ENCODE measurements around the gene CEP112.

CEP112 gene

GRCh38 chr17:65807361-65807760 is 384.6 kb downstream of the CEP112 start:
- H3K4me3 ChIP-seq (ENCODE audit: low read depth, low read length), result no peak overlapping the region
- TF ChIP-seq, protein P1, sequence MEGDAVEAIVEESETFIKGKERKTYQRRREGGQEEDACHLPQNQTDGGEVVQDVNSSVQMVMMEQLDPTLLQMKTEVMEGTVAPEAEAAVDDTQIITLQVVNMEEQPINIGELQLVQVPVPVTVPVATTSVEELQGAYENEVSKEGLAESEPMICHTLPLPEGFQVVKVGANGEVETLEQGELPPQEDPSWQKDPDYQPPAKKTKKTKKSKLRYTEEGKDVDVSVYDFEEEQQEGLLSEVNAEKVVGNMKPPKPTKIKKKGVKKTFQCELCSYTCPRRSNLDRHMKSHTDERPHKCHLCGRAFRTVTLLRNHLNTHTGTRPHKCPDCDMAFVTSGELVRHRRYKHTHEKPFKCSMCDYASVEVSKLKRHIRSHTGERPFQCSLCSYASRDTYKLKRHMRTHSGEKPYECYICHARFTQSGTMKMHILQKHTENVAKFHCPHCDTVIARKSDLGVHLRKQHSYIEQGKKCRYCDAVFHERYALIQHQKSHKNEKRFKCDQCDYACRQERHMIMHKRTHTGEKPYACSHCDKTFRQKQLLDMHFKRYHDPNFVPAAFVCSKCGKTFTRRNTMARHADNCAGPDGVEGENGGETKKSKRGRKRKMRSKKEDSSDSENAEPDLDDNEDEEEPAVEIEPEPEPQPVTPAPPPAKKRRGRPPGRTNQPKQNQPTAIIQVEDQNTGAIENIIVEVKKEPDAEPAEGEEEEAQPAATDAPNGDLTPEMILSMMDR (IDR thresholded peaks at IDR 0.05; ENCODE audit: insufficient read depth, low read length, missing control alignments), result no peak
- ChIA-PET CTCF (interaction anchor here (0.8 kb wide), 1 partner anchor 17 kb away, joined by 3 read pairs; no protein-coding TSS in a partner anchor), POLR2A (no interaction called here)
- DNase-seq (ENCODE audit: low read depth, low spot score), result no peak

- ChIA-PET CTCF (no interaction called here), POLR2A (no interaction called here)
- H3K4me3 ChIP-seq (ENCODE audit: low read depth, low read length), result no peak overlapping the region
- DNase-seq (ENCODE audit: low read depth, low spot score), result no peak
- TF ChIP-seq, protein P1 (IDR thresholded peaks at IDR 0.05; ENCODE audit: insufficient read depth, low read length, missing control alignments), result no peak
Observed at GRCh38 chr17:65801513-65801912, 390.4 kb downstream of the CEP112 start.

DNA sequence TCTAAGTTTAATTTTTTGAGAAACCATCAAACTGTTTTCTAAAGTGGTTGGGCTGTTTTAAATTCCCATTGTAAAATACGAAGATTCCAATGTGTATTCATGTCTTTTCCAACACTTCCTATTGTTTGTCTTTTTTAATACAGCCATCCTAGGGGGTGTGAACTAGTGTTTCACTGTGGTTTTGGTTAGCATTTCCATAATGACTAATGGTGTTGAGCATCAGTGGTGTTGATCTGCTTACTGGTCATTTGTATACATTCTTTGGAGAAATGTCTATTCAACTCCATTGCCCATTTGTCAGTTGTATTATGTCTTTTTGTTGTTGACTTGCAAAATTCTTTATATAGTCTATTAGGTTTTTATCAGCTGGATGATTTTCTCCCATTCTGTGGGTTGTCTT is 391.3 kb downstream of the CEP112 start:
- ChIA-PET CTCF (no interaction called here), POLR2A (no interaction called here)
- DNase-seq (ENCODE audit: low read depth, low spot score), result no peak
- TF ChIP-seq, protein P1 (IDR thresholded peaks at IDR 0.05; ENCODE audit: insufficient read depth, low read length, missing control alignments), result no peak
- H3K4me3 ChIP-seq (ENCODE audit: low read depth, low read length), result no peak overlapping the region

DNA sequence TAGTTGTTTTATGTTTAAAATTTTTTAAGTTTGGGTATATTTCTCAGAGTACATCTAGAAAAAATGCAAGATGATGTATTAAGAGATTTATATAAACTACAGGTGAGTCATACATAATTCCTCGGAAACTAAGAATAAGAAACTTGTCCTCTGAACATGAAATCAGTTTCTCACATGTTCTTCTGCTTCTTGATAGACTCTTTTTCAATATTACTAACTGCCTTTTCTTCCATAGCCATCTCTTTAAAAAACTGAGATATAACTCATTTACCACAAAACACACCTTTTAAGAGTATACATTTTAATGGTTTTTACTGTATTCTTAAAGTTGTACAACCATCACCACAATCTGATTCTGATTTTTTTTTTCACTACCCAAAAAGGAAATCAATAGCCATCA is 392.1 kb downstream of the CEP112 start:
- TF ChIP-seq, protein P1 (IDR thresholded peaks at IDR 0.05; ENCODE audit: insufficient read depth, low read length, missing control alignments), result no peak
- DNase-seq (ENCODE audit: low read depth, low spot score), result no peak
- H3K4me3 ChIP-seq (ENCODE audit: low read depth, low read length), result no peak overlapping the region
- ChIA-PET CTCF (no interaction called here), POLR2A (no interaction called here)

- ChIA-PET CTCF (no interaction called here), POLR2A (no interaction called here)
- no peak overlapping the region for H3K4me3 ChIP-seq (ENCODE audit: low read depth, low read length)
- TF ChIP-seq, protein P1 (IDR thresholded peaks at IDR 0.05; ENCODE audit: insufficient read depth, low read length, missing control alignments), result no peak
- no peak for DNase-seq (ENCODE audit: low read depth, low spot score)
Observed at GRCh38 chr17:65799454-65799853, 392.5 kb downstream of the CEP112 start.

DNA sequence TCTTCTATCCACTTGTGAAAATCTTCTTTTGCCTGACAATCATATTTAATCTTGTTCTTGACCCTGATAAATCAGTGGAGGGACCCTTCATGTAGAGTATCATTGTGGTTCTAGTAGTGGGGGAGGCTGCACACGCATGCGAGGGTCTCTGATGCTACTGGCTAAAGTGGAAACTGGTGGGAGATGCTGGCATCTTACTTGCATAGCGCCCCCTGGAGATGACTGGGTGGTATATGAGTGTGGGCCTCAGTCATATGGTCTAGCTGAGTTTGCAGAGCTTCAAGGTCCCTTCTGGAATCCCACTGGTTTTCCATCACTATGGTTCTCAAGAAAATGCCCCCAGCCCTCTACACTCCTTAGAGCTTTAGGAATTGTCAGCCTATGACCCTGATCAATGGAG is 394.1 kb downstream of the CEP112 start:
- no peak for DNase-seq (ENCODE audit: low read depth, low spot score)
- TF ChIP-seq, protein P1 (IDR thresholded peaks at IDR 0.05; ENCODE audit: insufficient read depth, low read length, missing control alignments), result peak; percentile 16
- ChIA-PET CTCF (interaction anchor here (0.8 to 1.2 kb wide), 4 partner anchors 11 to 506 kb away, joined by 3 read pairs; no protein-coding TSS in a partner anchor), POLR2A (no interaction called here)
- no peak overlapping the region for H3K4me3 ChIP-seq (ENCODE audit: low read depth, low read length)
